HG03571 (cell line): ENCODE measurements around the gene RRM2.
"Not testable (repeated sequence)": the region's sequence is repeated elsewhere in the genome, so short reads cannot be mapped to it uniquely, and the experiment has no call there.

Experiments used
- ATAC-seq: cut with Tn5 transposase; IDR thresholded peaks from one replicate; pipeline ENCODE4 v1.9.1; 2021; ENCODE audit not compliant: unreplicated experiment

Gene RRM2

GRCh38 chr2:10091182-10091888 is 31.2 kb upstream of the RRM2 start:
- ATAC-seq: peak; percentile 40

- ATAC-seq: not testable (repeated sequence)
Measured at GRCh38 chr2:10091889-10092244, 30.7 kb upstream of the RRM2 start.

- no peak for ATAC-seq
Measured at GRCh38 chr2:10094271-10094814, 28.2 kb upstream of the RRM2 start.

GRCh38 chr2:10095175-10095574 is 27.4 kb upstream of the RRM2 start:
- ATAC-seq: no peak

- no peak for ATAC-seq
Measured at GRCh38 chr2:10096641-10097040, 25.9 kb upstream of the RRM2 start.

- ATAC-seq: peak; percentile 80
Measured at GRCh38 chr2:10097352-10098148, 25.0 kb upstream of the RRM2 start.

- ATAC-seq: no peak
Measured at GRCh38 chr2:10101491-10101890, 21.0 kb upstream of the RRM2 start.

GRCh38 chr2:10103179-10103578 is 19.4 kb upstream of the RRM2 start:
- ATAC-seq: no peak

GRCh38 chr2:10104906-10105305 is 17.6 kb upstream of the RRM2 start:
- not testable (repeated sequence) for ATAC-seq

- ATAC-seq: no peak
Measured at GRCh38 chr2:10109311-10109710, 13.2 kb upstream of the RRM2 start.

GRCh38 chr2:10119027-10119325 is 3.6 kb upstream of the RRM2 start:
- no peak for ATAC-seq

- ATAC-seq: no peak
Measured at GRCh38 chr2:10119601-10120157, 2.9 kb upstream of the RRM2 start.

- peak; percentile 46 for ATAC-seq
Measured at GRCh38 chr2:10120158-10120876, 2.2 kb upstream of the RRM2 start.

GRCh38 chr2:10120877-10121574 is 1.5 kb upstream of the RRM2 start:
- no peak for ATAC-seq

- ATAC-seq: no peak
Measured at GRCh38 chr2:10123281-10123680, 742 bp downstream of the RRM2 start.

- ATAC-seq: no peak
Measured at GRCh38 chr2:10124538-10125045, 2.1 kb downstream of the RRM2 start.

- no peak for ATAC-seq
Measured at GRCh38 chr2:10125842-10126631, 3.5 kb downstream of the RRM2 start.

- ATAC-seq: no peak
Measured at GRCh38 chr2:10126632-10127026, 4.1 kb downstream of the RRM2 start.

GRCh38 chr2:10128420-10128819 is 5.9 kb downstream of the RRM2 start:
- no peak for ATAC-seq

GRCh38 chr2:10129490-10129889 is 7.0 kb downstream of the RRM2 start:
- ATAC-seq: no peak
